ENCODE data around the gene IFIT1B.
"Not testable (repeated sequence)": the region's sequence is repeated elsewhere in the genome, so short reads cannot be mapped to it uniquely, and the experiment has no call there.

Gene IFIT1B, protein sequence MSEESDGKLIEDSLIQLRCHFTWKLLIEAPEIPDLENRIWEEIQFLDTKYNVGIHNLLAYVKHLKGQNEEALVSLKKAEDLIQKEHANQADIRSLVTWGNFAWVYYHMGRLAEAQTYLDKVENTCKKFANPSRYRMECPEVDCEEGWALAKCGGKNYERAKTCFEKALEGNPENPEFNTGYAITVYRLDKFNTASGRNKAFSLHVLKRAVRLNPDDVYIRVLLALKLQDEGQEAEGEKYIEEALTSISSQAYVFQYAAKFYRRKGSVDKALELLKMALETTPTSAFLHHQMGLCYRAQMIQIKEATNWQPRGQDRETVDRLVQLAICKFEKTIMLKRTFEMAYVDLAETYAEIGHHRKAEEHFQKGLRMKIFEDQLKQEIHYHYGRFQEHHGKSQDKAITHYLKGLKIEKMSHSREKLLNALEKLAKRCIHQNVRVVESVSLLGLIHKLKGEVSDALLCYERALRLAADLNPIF

DNA sequence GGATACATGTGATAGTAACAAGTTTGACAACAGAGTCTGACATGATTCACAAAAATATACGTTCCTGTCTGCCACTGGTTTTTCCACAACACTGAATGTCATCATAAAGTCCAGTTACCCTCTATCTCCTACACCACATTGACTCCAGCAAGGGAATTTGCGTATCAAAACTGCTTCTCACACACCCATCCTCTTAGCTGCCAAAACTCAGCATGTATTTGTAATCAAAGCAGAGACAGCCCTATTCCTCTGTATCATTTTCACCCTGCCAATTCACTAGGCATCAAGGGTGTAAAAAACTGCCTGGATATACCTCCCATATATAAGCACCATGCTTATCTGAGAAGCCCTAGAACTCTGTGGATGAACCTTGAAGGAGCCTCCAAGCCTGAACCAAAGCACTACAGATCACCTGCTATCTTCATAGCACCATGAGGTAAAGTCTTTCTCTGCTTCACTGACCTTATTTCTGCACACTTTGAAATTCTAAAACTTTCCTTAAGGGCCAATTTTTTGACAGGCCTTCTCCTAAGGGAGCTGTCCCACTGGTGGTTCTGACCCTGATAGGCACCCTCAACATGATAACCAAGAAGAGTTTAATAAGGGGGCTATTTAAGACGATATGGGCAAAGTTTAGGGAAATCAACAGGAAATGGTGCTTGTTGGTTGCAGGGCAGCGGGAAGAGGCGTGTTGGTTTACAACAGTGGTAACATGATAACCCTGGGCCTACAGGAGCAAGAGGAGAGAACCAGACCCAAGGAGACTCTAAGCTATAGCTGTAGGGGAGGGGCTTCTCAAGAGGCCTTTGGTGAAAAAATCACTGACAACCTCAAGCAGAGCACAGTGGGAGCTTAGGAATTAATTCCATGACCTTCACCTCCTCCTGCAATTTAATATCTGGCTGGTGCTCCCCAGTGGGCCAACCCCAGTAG lies at the start of gene IFIT1B:
TSS of gene IFIT1B (plus strand) at position 352 of the 933 bp plus-strand sequence. CDS start at position 432, 80 bp downstream.
- in situ Hi-C loops (cut with MboI; ENCODE audit: low sequenced_read_pairs, unreplicated experiment), result no loop called here
- DNase-seq (ENCODE audit: low spot score), result no peak
- TF ChIP-seq, protein P1, sequence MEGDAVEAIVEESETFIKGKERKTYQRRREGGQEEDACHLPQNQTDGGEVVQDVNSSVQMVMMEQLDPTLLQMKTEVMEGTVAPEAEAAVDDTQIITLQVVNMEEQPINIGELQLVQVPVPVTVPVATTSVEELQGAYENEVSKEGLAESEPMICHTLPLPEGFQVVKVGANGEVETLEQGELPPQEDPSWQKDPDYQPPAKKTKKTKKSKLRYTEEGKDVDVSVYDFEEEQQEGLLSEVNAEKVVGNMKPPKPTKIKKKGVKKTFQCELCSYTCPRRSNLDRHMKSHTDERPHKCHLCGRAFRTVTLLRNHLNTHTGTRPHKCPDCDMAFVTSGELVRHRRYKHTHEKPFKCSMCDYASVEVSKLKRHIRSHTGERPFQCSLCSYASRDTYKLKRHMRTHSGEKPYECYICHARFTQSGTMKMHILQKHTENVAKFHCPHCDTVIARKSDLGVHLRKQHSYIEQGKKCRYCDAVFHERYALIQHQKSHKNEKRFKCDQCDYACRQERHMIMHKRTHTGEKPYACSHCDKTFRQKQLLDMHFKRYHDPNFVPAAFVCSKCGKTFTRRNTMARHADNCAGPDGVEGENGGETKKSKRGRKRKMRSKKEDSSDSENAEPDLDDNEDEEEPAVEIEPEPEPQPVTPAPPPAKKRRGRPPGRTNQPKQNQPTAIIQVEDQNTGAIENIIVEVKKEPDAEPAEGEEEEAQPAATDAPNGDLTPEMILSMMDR (IDR thresholded peaks at IDR 0.05; ENCODE audit: borderline replicate concordance, control extremely low read depth, extremely low read depth, insufficient read depth, missing control alignments), result no peak

DNA sequence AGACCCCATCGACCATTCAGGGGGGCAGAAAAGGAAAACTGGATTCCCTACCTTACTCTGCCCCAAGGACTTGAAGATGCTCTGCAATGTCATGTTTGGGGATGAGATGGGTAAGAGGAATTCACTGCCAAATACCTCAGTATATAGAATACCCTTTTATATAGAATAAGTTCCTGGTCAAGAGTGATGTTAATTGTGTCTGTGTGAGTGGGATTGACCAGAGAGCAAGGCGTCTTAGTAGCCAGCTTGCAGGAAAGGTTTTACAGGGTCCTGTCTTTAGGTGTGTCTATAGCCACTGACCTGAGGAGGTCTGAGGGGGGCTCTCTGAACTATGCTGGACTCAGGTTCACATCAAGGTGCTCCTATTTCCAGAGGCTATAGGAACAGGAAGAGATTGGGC lies 48.7 kb upstream of the IFIT1B start:
- no peak for DNase-seq (ENCODE audit: low spot score)
- in situ Hi-C loops (cut with MboI; ENCODE audit: low sequenced_read_pairs, unreplicated experiment), result no loop called here
- TF ChIP-seq, protein P1 (IDR thresholded peaks at IDR 0.05; ENCODE audit: borderline replicate concordance, control extremely low read depth, extremely low read depth, insufficient read depth, missing control alignments), result no peak

DNA sequence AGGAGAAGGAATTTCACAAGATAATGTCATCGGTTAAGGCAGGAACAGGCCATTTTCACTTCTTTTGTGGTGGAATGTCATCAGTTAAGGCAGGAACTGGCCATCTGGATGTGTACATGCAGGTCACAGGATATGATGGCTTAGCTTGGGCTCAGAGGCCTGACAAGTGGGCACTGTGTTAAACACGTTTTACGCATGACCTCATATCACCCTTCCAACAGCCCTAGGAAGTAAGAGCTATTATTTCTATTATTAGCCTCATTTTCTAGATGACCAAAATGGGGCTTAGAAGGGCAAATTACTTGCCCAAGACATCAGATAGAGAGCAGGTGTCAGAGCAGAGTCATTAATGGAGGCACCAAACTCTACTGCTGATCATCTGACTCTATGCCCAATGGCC lies 47.8 kb upstream of the IFIT1B start:
- DNase-seq (ENCODE audit: low spot score); in situ Hi-C loops (cut with MboI; ENCODE audit: low sequenced_read_pairs, unreplicated experiment): not testable (repeated sequence)

DNA sequence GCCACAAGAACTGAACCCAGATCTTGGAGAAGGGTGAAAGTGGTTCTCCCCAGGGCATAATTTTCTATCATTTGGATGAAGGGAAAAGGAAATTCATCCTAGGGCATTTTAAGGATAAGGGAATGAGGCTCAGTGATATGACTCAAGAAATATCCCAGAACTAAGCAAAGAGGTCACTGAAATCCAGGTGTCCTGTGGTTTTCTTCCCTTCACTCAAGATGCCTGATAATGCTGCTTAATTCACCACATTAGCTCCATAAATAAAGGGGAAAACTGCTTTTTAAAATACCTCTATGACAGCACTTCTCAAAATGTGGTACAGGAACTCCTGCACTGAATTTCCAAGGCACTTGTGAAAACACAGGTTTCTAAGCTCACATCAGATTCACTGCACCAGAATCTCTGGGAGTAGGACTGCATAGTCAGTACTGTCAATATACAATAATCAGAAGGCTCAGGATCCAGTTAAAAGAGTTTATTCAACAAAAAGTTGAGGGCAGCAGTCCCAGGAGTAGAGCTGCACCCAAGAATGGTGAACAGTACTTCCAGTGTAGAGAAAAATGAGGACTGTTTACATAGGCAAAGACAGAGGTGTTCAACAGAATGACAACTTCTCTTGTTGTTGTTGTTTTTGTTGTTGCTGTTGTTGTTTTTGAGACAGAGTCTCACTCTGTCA lies 47.2 kb upstream of the IFIT1B start:
- DNase-seq (ENCODE audit: low spot score), result no peak
- in situ Hi-C loops (cut with MboI; ENCODE audit: low sequenced_read_pairs, unreplicated experiment), result no loop called here
- TF ChIP-seq, protein P1 (IDR thresholded peaks at IDR 0.05; ENCODE audit: borderline replicate concordance, control extremely low read depth, extremely low read depth, insufficient read depth, missing control alignments), result no peak

DNA sequence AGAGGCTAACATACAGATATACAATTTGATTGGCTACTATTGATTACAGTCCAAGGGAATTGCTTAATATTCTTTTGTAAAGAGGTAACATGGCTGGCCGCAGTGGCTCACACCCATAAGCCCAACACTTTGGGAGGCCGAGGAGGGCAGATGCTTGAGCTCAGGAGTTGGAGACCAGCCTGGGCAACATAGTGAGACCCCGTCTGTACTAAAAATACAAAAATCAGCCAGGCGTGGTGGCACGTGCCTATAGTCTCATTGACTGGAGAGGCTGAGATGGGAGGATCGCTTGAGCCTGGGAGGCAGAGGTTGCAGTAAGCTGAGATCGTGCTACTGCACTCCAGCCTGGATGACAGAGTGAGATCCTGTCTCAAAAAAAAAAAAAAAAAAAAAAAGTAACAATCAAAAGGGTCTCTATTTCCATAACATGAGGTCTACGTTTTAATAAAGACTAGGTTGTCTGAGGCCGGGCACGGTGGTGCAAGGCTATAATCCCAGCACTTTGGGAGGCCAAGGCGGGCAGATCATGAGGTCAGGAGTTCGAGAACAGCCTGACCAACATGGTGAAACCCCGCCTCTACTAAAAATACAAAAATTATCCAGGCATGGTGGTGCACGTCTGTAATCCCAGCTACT lies 46.3 kb upstream of the IFIT1B start:
- DNase-seq (ENCODE audit: low spot score); in situ Hi-C loops (cut with MboI; ENCODE audit: low sequenced_read_pairs, unreplicated experiment): not testable (repeated sequence)

DNA sequence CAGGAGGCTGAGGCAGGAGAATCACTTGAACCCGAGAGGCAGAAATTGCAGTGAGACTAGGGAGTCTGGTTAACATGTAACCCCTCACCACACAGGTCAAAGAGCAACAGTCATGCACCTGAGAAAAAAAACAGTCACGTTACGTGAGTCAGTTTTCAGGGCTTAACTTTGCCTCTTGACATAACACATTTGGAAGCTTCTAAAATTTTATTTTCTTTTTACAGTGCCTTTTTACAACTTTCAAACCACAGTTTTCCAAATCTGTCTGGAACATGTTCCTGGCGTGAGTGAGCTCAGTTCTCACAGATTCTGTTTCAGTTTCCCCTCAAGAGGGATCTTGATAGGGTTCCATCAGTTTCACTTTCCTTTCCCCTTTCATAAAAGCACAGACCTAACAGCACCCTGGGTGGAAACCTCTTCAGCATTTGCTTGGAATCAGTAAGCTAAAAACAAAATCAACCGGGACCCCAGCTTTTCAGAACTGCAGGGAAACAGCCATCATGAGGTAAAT lies 45.7 kb upstream of the IFIT1B start:
- in situ Hi-C loops (cut with MboI; ENCODE audit: low sequenced_read_pairs, unreplicated experiment), result no loop called here
- peak; percentile 37 for DNase-seq (ENCODE audit: low spot score)
- TF ChIP-seq, protein P1 (IDR thresholded peaks at IDR 0.05; ENCODE audit: borderline replicate concordance, control extremely low read depth, extremely low read depth, insufficient read depth, missing control alignments), result no peak

DNA sequence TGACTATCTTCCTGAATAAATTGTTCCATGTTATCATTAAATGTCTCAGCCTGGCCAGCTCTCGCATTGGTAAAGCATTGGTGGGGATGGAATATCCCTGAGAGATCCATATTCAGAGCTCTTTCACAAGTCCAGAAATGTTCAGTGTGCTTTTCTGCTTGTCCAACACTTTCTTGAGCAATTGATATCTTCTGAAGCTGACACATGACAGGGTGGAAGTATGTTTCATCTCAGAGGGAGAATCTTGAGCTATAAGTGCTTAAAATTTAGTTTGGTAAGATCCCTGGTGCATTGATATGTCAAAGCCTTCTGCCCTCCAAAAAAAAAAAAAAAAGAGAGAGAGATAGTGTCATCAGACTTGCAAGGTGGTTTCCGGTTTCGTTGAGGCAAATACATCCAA lies 42.6 kb upstream of the IFIT1B start:
- in situ Hi-C loops (cut with MboI; ENCODE audit: low sequenced_read_pairs, unreplicated experiment), result no loop called here
- DNase-seq (ENCODE audit: low spot score), result no peak
- TF ChIP-seq, protein P1 (IDR thresholded peaks at IDR 0.05; ENCODE audit: borderline replicate concordance, control extremely low read depth, extremely low read depth, insufficient read depth, missing control alignments), result no peak
